T-helper 1 cell treated with Interleukin-12 subunit alpha and Interleukin-12 subunit beta and Interleukin-4 antibody, amounts not matched to agents 30 μg/mL and 1 μg/mL, for 36 hours (primary cell): ENCODE data around the gene CBY1.
"Not testable (repeated sequence)": the region's sequence is repeated elsewhere in the genome, so short reads cannot be mapped to it uniquely, and the experiment has no call there.

Source experiments
- H3K27ac Mint-ChIP-seq: one replicate; pipeline ENCODE4 v1.8.0; 2021; ENCODE audit warnings: mild to moderate bottlenecking, mixed read lengths
- H3K27me3 Mint-ChIP-seq: one replicate; pipeline ENCODE4 v1.8.0; 2021; ENCODE audit warnings: low read depth, mixed read lengths
- H3K36me3 Mint-ChIP-seq: one replicate; pipeline ENCODE4 v1.8.0; 2021; ENCODE audit warnings: low read depth, mixed read lengths
- H3K4me1 Mint-ChIP-seq: one replicate; pipeline ENCODE4 v1.8.0; 2021; ENCODE audit warnings: low read depth, mixed read lengths
- H3K4me3 Mint-ChIP-seq: one replicate; pipeline ENCODE4 v1.8.0; 2021; ENCODE audit warnings: mild to moderate bottlenecking, moderate library complexity, mixed read lengths
- H3K9me3 Mint-ChIP-seq: one replicate; pipeline ENCODE4 v1.8.0; 2021; ENCODE audit warnings: mixed read lengths

CBY1 gene

GRCh38 chr22:38631724-38632123 lies 24.7 kb upstream of the CBY1 start:
- Mint-ChIP-seq H3K36me3 (no peaks in the 10 kb centered on the region), H3K4me3 (peak overlapping the region; percentile 51), H3K27me3 (peaks cover 10% of the 10 kb centered on the region), H3K27ac (no peak overlapping the region), H3K4me1 (peaks cover 10% of the 10 kb centered on the region), H3K9me3 (no peaks in the 10 kb centered on the region)

DNA sequence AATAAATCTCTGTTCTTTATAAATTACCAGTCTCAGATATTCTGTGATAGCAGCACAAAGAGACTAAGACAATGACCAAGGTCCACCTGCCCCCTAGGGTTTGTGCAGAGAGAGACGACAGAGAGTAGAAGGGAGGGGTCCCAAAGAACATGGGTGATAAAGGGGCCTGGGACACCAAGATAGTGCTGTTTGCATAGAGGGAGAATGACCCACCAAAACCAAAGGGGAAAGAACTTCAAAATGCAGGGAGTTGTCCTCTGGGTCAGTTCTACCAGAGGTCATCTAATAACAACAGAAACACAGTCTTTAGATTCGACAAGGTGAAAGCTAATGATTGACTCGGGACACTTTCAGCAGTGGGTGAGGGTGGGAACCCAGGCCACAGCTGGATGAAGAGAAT lies 23.9 kb upstream of the CBY1 start:
- Mint-ChIP-seq H3K36me3 (no peaks in the 10 kb centered on the region), H3K9me3 (no peaks in the 10 kb centered on the region), H3K4me1 (peaks cover 10% of the 10 kb centered on the region), H3K27ac (no peak overlapping the region), H3K4me3 (no peak overlapping the region), H3K27me3 (peaks cover 10% of the 10 kb centered on the region)

DNA sequence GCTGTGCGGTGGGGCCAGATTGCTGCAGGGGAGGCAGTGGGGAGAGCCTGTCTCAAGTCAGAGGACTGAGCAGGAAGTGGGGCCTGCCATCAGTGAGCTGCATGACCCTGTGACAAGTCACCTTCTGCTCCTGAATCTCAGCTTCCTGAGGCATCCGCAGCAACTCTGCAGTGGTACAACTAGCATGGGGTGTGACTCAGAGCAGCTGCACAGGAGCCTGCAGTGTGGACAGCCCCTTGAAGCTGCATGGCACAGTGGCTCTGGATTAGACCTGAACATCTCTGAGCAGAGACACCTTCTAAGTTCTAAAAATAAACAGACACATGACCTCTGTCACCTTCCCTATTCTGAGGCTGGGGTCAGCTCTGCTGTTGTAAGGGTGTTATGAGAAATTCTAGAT lies 18.2 kb upstream of the CBY1 start:
- no peaks in the 10 kb centered on the region for H3K9me3 Mint-ChIP-seq
- no peaks in the 10 kb centered on the region for H3K36me3 Mint-ChIP-seq

GRCh38 chr22:38638728-38639127 lies 17.7 kb upstream of the CBY1 start:
- peaks cover 17% of the 10 kb centered on the region for H3K27me3 Mint-ChIP-seq
- no peak overlapping the region for H3K4me3 Mint-ChIP-seq
- no peaks in the 10 kb centered on the region for H3K36me3 Mint-ChIP-seq
- H3K9me3 Mint-ChIP-seq: no peaks in the 10 kb centered on the region
- H3K27ac Mint-ChIP-seq: no peak overlapping the region
- H3K4me1 Mint-ChIP-seq: no peaks in the 10 kb centered on the region

More for the DNA sequence above, 18.2 kb upstream of the CBY1 start:
- Mint-ChIP-seq H3K4me3 (no peak overlapping the region), H3K4me1 (no peaks in the 10 kb centered on the region), H3K27ac (no peak overlapping the region), H3K27me3 (peaks cover 17% of the 10 kb centered on the region)

GRCh38 chr22:38641476-38642040 lies 14.9 kb upstream of the CBY1 start:
- Mint-ChIP-seq H3K27me3 (peaks cover 7% of the 10 kb centered on the region), H3K9me3 (no peaks in the 10 kb centered on the region), H3K4me1 (no peaks in the 10 kb centered on the region), H3K27ac (no peak overlapping the region), H3K4me3 (no peak overlapping the region), H3K36me3 (no peaks in the 10 kb centered on the region)

GRCh38 chr22:38644245-38644644 lies 12.2 kb upstream of the CBY1 start:
- H3K27ac Mint-ChIP-seq, H3K9me3 Mint-ChIP-seq, H3K4me3 Mint-ChIP-seq, H3K4me1 Mint-ChIP-seq, H3K36me3 Mint-ChIP-seq: not testable (repeated sequence)
- peaks cover 12% of the 10 kb centered on the region for H3K27me3 Mint-ChIP-seq

DNA sequence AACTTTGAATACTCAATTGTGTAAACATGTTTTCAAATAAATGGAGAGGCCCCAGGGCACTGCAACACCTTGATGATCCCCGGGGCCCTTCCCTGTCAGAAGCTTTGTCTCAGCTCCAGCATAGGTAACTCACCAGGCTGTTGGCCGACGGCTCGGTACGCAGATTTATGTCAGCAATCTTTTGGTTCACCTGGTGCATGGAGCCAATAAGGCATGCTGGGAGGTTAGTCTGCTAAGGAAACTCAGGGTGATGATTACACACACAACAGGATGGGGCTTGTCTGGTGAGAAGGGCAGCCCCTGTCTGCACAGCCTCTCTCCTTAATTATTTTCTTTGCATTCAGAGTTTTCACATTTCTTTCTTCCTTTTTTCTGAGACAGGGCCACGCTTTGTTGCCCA lies 11.0 kb upstream of the CBY1 start:
- H3K9me3 Mint-ChIP-seq: no peaks in the 10 kb centered on the region
- H3K4me3 Mint-ChIP-seq: no peak overlapping the region
- no peaks in the 10 kb centered on the region for H3K4me1 Mint-ChIP-seq
- no peaks in the 10 kb centered on the region for H3K36me3 Mint-ChIP-seq
- H3K27ac Mint-ChIP-seq: no peak overlapping the region
- peaks cover 12% of the 10 kb centered on the region for H3K27me3 Mint-ChIP-seq

DNA sequence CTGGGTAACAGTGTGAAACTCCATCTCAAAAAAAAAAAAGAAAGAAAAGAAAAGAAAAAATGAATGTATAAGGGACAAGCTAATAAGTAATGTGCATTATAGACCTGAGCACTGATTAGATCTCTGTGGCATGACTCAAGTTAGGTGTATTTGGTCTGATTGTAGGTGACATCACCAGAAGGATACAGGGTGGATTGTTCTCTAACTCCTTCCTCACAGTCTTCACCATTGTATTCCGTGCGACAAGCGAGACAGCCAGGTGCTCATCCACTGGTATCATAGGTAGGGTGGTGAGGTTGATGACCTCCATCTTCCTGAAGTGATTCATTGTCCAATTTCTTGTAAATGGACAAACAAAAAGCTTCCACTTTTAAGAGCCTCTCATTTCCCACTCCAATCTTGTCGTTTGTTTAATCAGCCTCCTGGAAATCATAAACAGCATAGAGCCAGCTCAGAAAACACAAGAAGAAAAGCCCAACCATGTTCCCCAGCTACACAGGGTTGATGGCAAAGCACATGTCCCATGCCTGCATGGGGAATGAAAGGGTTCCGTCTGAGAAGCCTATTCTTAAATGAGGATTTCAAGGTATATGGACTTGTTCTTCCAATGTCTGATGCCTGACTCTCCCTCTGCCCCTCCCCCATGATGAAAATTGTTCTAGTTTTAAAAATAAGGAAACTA lies 6.5 kb upstream of the CBY1 start:
- Mint-ChIP-seq H3K27me3 (peaks cover 9% of the 10 kb centered on the region), H3K27ac (no peak overlapping the region), H3K4me1 (peaks cover 3% of the 10 kb centered on the region), H3K4me3 (no peak overlapping the region), H3K9me3 (no peaks in the 10 kb centered on the region), H3K36me3 (no peaks in the 10 kb centered on the region)

DNA sequence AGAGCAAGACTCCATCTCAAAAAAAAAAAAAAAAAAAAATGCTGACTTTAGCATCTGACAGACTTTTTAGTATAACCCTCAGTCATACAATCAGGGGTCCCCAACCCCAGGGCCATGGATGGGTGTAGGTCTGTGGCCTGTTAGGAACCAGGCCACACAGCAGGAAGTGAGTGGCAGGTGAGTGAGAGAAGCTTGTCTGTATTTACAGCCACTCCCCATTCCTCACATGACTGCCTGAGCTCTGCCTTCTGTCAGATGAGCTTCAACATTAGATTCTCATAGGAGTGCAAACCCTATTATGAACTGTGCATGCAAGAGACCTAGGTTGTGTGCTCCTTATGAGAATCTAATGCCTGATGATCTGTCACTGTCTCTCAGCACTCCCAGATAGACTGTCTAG lies 3.6 kb upstream of the CBY1 start:
- no peaks in the 10 kb centered on the region for H3K9me3 Mint-ChIP-seq
- H3K27ac Mint-ChIP-seq: no peak overlapping the region
- H3K4me1 Mint-ChIP-seq: peaks cover 15% of the 10 kb centered on the region
- no peak overlapping the region for H3K4me3 Mint-ChIP-seq
- peaks cover 7% of the 10 kb centered on the region for H3K27me3 Mint-ChIP-seq
- no peaks in the 10 kb centered on the region for H3K36me3 Mint-ChIP-seq

- Mint-ChIP-seq H3K27ac (no peak overlapping the region), H3K27me3 (peaks cover 3% of the 10 kb centered on the region), H3K4me1 (peaks cover 19% of the 10 kb centered on the region), H3K36me3 (no peaks in the 10 kb centered on the region), H3K9me3 (no peaks in the 10 kb centered on the region), H3K4me3 (no peak overlapping the region)
These were observed 2.7 kb upstream of the CBY1 start for GRCh38 chr22:38653741-38654140.

DNA sequence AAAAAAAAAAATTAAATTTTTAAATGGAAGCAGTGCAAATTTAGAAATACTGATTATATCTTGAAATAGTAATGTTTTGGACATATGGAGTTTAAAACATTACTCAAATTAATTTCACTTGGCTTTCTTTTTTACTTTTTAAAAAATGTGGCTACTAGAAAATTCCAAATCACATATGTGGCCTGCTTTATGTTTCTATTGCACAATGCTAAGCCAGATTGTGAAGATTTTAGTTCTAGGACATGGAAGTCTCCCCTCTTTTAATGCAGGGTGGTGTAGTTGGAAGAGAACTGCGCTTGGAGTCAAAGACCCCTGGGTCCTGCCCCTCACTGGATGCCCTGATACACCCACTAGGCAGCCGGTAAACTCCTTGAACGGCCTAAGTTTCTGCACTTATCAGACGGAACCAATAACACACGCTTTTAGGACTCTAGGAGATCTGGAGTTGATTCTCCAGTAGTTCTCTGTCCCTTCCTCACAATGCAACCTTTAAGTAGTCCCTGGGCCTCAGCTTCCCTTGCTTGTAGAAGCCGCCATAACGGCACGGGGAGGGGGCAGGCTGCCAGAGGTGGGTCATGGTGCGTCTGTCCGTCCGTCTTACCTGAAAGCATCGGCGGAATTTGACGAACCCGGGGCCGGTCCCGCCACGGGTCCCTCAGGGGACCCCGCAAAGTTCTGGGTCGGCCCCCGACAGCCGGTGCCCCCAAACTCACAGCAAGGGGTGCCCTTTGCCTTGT lies 751 bp upstream of the CBY1 start:
- no peaks in the 10 kb centered on the region for H3K36me3 Mint-ChIP-seq
- H3K27ac Mint-ChIP-seq: peak overlapping the region; percentile 98
- H3K4me3 Mint-ChIP-seq: peak overlapping the region; percentile 94
- H3K4me1 Mint-ChIP-seq: peaks cover 19% of the 10 kb centered on the region
- H3K9me3 Mint-ChIP-seq: no peaks in the 10 kb centered on the region
- peaks cover 3% of the 10 kb centered on the region for H3K27me3 Mint-ChIP-seq

DNA sequence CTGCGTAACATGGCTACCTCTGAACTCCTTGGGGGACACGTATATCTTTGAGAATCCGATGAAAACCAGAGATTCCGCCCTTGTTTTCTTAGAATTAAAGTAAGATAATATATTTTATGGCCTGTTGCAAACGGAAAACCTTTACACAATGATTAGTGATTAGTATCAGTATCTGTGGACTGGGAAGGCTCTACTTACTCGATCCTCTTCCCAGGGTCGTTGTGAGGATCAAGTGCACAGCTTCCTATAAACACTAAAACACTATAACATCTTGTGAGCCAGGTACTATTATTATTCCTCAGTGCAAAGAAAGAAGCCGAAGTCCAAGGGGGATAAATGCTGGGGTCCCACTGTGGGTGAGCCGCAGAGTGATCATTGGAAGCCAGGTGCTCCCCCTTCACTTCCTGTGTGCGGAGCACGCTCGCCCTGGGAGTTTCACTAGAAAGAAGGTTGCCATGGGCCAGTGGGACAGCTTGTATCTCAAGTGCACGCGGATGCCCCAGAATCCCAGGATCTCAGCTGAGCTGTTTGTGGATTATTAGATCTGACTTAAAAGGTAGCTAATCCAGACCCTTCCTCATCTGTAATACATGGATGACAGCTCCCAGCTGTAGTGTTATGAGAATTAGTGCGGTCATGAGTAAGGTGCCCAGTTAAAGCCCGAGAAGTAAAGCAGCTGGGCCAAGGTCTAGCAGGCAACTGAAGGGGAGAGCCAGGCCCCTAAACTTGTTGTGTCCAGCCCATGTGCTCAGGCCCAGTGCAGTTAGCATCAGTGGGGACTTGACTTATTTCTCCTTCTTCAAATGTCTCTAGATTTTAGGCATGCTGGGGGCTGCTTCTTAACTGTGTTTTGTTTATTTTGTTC lies 839 bp downstream of the CBY1 start:
- no peaks in the 10 kb centered on the region for H3K27me3 Mint-ChIP-seq
- H3K4me1 Mint-ChIP-seq: peaks cover 19% of the 10 kb centered on the region
- no peaks in the 10 kb centered on the region for H3K9me3 Mint-ChIP-seq
- H3K36me3 Mint-ChIP-seq: no peaks in the 10 kb centered on the region
- peak overlapping the region; percentile 94 for H3K4me3 Mint-ChIP-seq
- H3K27ac Mint-ChIP-seq: peak overlapping the region; percentile 98

DNA sequence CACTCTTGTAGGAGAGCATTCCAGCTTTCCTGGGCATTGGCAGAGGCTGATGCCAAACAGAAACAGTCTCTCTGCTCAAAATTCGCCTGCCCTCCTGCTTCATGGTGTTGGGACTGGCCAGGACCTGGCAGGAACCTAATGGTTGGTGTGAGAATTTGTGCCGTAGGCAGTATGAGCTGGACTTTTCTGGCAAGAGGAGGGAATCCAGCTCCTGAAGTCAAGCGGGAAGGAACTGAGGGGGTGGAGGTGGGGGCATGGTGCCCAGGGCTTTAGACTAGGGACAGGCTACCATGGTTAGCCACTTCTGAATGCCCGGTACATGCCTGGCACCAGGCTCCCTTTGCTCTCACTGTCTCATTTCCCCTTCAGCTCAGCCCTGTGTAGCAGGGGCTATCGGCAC lies 18.4 kb downstream of the CBY1 start:
- no peak overlapping the region for H3K27ac Mint-ChIP-seq
- H3K27me3 Mint-ChIP-seq: no peaks in the 10 kb centered on the region
- H3K4me1 Mint-ChIP-seq: peaks cover 2% of the 10 kb centered on the region
- H3K9me3 Mint-ChIP-seq: no peaks in the 10 kb centered on the region
- H3K36me3 Mint-ChIP-seq: peaks cover 19% of the 10 kb centered on the region
- no peak overlapping the region for H3K4me3 Mint-ChIP-seq

- H3K4me3 Mint-ChIP-seq: no peak overlapping the region
- peaks cover 2% of the 10 kb centered on the region for H3K4me1 Mint-ChIP-seq
- peaks cover 16% of the 10 kb centered on the region for H3K36me3 Mint-ChIP-seq
- no peaks in the 10 kb centered on the region for H3K27me3 Mint-ChIP-seq
- no peak overlapping the region for H3K27ac Mint-ChIP-seq
- no peaks in the 10 kb centered on the region for H3K9me3 Mint-ChIP-seq
These were observed 19.4 kb downstream of the CBY1 start for GRCh38 chr22:38675833-38676232.
